ENCODE measurements around the gene HTR4. TPM values are rescaled to one million over a fixed set of nuclear protein-coding genes. Genes with fewer than 3 reads are reported as not detected.

HTR4 gene
- total RNA-seq, 1 experiment from 2014 or later = not detected

Other genes starting within 250 kb of the HTR4 start
- 13.8 and 14.9 TPM in 2 replicates for gene ADRB2, start 172.1 kb upstream of the HTR4 start, total RNA-seq (2014; rRNA removed; shearing (Covaris generic))